ENCODE measurements around the gene TMEM213.

GRCh38 chr7:138885383-138886147, 87.8 kb downstream of the TMEM213 start:
- TF ChIP-seq ZNF274 (IDR thresholded peaks at IDR 0.05; ENCODE audit: low read depth, low read length): no peak
- TF ChIP-seq SUZ12 (IDR thresholded peaks at IDR 0.05; ENCODE audit: extremely low read depth, insufficient read depth, insufficient read length): no peak
